Inflammatory macrophage (primary cell): ENCODE measurements around the gene CHST8.

Experiments
- DNase-seq, 2 donors: peaks; one replicate each; pipeline ENCODE4 v3.0.0-alpha.2; 2020 to 2022

The CHST8 gene

DNA sequence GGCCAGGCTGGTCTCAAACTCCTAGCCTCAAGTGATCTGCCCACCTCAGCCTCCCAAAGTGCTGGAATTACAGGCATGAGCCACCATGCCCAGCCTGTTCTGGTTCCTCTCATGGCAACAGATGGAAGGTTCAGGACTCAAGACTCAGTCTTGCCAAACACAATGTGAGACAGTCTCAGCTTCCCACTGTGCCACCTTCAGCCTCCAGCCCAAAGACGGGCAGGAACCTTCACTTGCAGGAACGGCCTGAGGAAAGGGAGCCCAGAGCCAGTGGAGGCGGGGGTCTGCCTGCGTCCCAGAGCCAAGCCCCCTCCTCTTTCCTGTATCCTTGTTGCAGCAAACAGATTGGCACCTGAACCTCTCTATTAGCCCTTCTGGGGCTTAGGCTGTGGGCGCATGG lies 2.9 kb upstream of the CHST8 start:
- no peak for DNase-seq

DNA sequence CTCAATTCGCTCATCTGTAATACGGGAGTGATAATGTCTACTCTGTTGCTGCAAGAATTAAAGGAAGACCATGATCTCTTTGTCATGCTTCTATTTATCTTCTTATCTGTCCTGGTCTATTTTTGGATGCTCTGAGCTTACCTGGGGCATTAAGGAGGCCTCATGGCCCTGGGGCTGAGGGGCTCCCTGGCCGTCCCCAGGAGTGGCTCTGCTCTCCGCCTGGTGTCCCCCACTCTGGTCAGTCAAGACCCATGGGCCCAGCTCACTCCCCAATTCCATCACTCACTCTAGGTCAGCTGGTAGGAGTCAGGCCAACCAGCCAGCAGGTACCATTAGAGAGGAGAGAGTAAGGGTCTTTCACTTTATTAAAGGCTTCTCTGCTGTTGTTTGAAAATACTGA lies 1.1 kb upstream of the CHST8 start:
- no peak for DNase-seq

DNA sequence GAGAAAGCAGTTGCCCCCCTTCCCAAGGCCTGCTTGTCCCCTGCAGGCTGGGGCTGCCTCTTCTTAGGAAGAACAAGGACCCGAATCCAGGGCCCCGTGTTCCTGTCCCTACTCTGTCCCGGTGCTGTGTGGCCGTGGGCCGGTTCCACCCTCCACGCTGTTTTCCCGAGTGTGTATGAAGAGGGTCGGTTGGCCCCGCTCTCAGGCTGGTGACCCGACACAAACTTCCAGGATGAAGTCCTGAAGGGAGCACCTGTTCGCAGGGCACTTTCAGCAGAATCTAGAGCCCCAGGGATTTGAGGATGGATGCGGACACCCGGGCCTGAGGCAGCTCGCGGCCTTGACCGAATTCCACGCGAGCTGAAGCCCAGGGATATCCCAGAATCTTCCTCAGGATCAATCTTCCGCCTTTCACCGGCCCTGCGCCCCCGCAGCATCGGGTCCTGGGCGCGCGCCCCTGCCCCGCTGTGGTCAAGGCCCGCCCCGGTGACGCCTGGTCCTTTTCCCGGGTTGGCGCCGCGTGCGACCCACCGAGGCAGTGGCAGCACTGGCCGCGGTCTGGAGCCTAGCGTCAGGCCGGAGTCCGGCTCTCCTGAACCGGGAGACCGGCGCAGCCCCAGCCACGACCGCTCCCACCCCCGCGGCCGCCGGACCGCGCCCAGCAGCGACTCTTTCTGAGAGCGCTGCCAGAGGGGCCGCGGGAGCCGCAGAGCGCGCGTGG lies 528 bp upstream of the CHST8 start:
- DNase-seq: no peak

- no peak for DNase-seq
Measured at GRCh38 chr19:33622505-33622808, 704 bp downstream of the CHST8 start.

DNA sequence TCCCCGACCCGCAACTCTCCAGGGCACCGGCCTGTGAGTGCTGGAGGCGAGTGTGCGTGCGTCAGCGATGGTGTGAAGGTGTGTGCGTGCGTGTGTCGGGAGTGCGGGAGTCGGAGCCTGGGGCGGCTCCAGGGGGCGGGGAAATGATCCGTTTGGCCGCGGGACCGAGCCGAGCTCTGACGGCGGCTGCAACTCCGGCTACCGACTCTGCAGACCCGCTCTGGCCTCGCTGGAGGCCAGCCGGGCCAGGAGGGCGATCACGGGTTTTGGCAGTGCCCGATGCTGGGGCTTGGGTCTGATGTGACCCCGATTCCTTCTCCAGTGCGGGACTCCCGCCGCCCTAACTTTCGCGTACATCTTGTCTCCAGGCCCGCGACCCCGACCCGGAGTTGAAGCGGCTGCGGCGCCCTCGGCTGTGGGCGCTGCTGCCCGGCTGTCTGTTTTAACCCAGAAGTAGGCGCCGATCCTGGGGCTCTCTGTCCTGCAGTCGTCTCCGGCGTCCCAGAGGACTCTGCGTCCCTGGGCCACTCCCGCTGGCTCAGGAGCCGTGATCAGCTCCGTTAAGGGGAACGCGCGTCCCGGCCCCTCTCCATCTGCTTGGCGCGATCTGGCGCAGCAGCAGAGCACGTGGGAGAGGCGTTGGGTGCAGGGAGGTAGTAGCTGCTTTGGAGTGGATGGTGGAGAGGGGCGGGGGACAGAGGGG lies 1.2 kb downstream of the CHST8 start:
- DNase-seq: no peak

- DNase-seq: no peak
Measured at GRCh38 chr19:33624586-33624985, 2.8 kb downstream of the CHST8 start.

GRCh38 chr19:33627526-33627925 lies 5.8 kb downstream of the CHST8 start:
- DNase-seq: no peak

GRCh38 chr19:33627962-33628839 lies 6.4 kb downstream of the CHST8 start:
- DNase-seq: no peak

DNA sequence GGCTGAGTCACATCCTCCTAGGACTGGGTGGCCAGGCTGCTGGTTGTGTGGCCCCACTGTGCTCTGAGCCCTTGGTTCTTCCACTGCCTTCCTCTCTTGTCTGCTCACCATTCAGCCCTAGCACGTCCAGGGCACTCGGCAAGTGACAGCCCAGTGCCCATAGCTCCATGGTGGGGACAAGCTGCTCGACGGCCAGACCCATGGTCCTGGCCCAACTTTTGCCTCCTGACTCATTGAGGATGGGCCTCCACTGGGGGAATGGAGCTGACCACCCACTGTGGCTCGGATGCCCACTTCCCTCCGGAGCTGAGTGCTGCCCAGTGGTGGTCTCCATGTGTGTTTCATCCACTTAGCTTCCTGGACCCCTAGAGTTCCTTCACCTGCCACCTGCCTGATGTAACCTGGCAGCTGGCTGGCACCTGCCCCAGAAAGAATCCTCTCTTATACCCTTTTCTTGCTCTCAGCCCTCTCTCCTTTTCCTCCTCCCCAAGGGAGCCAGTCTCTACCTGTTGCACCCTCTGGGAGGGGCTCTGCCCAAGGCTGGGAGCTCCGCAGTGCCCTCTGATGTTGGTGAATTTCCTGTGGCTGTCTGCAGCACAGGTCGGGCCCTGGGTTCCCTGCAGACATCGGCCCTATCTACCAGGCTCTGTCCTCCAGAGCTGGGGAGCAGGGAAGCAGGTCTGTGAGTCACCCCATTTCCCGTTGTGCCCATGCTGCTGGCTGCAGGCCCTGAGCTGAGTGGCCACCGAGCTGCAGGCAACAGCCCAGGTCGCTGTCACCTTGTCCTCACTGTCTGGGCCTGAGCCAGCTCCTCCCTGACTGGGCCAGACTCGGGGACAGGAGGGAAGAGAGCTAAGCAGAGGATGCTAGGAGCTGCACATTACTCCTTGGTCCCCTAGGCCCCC lies 7.4 kb downstream of the CHST8 start:
- DNase-seq: no peak

DNA sequence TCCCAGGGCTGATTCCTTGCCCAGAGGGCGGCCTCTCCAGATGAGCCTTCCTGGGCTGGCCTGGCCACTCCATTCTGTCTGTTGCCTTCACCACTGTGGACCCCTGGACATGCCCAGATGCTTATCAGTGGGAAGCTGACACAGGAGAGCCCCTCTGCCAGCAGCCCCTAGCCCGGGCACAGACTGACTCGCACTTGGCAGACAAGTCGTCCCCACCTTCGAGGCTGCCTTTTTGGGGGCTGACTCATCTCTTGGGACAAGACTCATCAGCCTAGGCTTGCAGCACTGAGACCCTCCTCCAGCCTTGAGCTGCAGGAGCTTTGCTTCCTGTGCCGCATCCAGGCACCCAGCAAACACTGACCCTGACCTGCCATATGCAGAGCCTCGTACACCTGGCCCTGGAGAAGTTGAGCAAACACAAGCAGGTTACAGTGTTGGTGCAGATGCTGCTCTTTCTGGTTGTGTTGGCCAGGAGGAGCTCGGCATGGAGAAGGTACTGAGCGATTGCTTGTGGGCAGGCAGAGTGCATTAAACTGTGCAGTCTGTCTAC lies 8.1 kb downstream of the CHST8 start:
- DNase-seq: no peak

DNA sequence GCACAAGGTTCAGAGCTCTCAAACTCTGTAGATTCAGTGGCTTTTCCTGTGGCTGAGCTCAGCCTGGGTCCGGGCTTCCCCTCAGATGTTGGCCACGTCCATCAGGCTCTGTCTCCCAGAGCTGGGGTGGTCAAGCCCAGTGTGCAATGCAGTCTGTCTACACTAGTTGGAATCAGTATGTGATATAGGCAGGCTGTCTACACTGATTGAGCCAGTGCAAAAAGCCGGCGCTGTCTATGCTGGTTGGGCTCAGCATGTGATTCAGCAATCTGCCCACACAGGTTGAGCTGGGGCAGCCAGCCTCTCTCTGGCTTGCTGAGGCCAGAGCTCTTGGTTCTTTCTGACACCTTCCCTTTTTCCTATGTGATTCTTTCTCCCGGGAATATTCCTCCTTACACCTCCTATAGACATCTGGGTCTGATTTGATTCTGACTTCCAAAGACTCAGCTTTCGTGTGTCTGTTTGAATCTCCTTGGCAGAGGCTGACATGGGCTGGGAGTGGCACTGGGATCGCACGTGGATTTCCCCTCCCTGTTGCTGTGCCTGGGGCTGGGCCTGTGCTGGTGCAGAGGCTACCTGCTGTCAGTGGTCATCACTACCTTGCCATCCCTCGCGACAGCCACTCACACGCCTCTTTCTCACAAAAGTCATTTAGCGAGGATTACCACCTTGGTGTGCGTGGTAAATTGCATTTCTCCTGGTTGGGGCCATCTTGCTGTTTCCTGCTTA lies 9.3 kb downstream of the CHST8 start:
- no peak for DNase-seq

- no peak for DNase-seq
Measured at GRCh38 chr19:33631609-33631973, 9.8 kb downstream of the CHST8 start.

DNA sequence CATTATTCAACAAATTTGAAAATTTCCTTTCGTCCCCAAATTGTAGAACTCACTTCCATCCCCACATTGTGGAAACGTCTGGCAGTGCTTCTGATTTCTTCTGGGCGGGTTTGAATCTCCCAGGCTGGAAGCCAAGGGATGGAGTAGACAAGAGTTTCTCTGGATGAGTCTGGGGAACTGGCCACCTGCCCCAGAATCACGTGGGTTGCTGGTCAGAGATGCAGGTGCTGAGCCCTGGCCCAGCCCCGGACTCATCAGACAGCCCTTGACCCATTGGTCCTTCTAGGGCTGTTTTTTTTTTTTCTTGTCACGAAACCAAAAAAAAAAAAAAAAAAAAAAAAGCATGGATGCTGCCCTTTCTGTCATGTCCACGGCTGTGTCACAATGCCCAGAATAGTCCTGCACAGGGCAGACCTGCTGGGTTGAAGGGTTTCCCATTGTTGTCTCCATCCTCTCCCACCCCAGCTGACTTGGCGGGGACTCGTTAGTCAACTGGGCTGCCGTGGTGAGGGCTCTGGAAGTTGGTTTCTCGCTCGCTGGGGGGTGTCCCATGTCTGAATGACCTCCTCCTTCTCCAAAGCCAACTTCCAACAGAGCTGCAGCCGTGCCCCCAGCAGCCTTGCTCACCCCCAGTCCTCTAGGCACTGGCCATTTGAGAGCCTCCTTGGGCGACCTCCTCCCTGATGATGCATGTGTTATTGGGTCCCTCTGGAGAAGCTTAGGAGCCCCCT lies 12.8 kb downstream of the CHST8 start:
- DNase-seq: no peak

DNA sequence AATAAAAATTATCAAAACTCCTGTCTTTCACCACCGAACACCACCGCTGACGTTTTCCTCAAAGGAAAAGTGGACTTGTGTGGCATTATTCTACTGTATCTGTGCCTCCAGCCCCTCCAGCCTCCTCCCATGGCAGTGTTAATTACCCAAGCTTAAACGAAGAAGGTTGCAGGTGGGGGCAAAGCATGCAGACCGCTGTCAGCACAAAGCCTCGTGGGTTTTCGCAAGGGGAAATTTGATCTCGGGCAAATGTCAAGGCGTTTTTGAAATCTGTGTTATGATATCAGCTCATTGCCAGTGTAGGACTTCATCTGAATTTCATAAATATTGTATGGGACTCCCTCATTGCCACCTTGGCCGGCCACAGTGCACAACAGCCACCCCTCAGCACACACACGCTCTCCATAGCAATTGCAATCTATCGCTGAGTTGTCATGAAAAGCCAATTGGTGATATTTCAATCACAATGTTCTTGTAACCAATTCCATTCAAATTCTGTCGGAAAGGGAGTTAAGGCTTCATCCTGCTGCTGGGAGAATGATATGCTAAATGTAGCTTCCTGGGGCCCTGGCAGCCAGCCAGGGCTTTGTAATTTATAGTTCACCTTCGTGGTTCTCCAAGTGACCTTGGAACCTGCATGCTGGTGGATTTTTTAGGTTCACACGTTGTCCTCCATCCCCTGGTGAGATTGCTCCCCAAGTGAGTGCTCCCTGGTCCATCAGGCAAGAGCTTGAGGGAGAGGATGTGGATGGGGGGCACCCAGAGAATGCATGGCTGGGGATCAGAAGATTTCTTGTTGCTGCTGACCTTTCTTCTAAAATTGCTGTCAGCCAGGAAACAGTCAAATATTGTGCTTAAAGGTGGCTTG lies 16.6 kb downstream of the CHST8 start:
- no peak for DNase-seq

GRCh38 chr19:33639035-33639681 lies 17.4 kb downstream of the CHST8 start:
- no peak for DNase-seq

DNA sequence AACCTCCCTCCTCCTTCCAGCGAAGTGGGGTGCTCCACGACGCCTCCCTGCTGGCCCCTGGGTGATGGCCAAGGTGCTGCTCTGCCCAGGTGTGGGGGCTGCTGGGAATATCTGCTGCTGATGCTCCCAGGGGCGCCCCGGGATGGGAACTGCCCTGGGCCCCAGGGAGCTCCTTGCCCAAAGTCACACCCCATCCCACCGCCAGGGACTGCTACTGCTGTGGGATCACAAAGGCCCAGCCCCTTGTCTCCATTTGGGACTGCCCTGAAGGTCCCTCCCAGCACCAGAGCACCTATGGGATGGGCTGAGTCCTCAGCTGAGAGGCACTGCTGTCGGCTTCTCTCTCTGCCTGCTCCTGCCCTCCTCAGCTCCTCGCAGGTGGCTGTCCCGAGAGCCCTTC lies 19.0 kb downstream of the CHST8 start:
- no peak for DNase-seq

DNA sequence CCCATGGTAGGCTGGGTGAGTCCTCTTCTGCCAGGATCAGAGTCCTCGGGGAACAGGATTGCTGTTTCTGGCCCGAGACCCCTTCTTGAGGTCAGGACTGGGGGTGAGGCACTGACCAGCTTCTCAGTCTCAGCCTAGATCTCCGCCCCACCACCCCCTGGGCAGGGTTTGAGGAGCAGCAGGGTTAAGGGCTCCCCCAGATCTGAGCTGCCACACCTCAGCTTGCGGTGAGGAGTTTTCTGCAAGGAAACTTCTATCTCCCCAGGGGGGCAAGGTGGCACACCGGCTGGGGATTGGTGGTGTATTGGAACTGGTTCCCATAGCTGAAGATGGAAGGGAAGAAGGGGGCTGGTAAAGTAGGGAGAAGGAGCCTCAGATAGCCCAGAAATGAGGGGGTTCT lies 19.5 kb downstream of the CHST8 start:
- DNase-seq: no peak

DNA sequence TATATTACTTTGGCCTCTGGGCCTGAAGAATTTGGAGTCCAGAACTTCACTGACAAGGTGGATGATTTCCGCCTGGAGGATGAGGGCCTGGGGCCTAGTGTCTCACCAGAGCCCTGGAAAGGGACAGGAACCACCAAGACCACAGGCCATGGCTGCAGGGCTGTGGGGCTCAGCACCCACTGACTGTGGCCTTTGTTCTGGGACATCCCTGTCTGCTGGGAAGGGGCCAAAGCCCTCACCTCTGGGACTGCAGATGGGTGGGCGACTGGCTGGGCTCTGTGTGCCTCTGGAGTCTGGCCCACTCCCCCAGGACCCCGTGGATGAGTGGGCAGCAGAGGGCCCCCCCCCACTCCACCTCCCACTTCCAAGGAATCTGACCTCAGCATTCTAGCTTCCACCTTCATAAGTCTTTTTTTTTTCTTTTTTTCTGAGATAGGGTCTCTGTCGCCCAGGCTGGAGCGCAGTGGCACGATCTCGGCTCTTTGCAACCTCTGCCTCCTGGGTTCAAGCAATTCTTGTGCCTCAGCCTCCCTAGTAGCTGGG lies 20.3 kb downstream of the CHST8 start:
- DNase-seq: no peak

DNA sequence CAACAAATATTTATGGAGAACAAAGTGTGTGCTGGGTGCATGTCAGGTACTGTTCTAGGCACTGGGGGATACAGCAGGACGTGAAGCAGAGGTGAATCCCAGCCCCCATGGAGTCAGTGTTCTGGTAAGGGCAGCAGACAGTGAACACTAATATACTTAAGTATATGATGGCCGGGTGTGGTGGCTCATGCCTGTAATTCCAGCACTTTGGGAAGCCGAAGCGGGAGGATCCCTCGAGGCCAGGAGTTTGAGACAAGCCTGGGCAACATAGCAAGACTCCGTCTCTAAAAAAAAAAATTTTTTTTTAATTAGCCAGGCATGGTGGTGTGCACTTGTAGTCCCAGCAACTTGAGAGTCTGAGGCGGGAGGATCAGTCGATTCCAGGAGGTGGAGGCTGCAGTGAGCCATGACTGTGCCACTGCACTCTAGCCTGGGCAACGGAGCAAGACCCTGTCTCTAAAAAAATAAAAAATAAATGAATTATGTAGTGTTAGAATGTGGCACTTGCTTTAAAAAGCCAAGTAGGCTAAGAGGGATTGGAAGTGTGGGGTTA lies 22.6 kb downstream of the CHST8 start:
- no peak for DNase-seq
